ENCODE results near the gene ZNF516.
"Not testable (repeated sequence)": the region's sequence is repeated elsewhere in the genome, so short reads cannot be mapped to it uniquely, and the experiment has no call there.

ZNF516 gene

DNA sequence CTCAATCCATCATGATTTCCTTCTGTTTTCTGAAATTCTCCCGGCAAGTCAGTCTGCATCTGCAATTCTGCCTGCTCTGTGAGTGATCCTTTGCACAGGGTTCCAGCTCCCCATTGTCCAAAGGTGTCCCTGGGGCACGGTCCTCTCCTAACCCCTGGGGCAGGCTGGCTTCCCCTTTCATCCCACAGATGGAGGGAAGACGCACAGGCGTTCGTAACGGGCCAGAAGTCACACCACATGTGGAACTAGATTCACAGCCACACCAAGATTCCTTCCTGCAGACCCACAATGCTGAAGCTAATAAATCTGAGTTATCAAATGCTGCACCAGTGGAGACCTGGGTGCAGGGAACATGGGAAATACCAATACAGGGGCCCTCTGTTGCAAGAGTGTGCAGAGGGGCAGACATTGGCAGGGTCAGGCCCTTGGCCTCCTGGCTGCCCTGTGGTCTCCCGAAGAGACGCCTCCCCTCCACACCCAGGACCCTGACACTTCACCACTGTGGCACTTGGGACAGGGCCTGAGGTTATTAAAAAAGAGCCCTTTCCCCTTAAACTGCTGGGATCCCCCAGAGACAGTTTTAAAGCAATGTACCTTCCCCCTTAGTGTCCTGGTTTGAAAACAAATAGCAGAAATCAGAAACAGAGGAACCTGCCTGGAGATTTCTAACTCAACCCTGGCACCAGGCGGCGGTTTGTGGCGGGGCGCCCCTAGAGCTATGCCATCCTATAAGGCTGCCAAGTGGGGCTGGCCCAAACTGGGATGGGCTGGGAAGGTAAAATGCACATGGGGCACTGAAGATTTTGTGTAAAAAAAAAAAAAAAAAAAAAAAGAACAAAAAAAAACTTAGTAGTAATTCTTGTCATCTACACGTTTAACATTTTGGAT lies 15.4 kb downstream of the ZNF516 start:
- no peak for DNase-seq (ENCODE audit: insufficient read length, low spot score)
- FAIRE-seq, result no peak
- TF ChIP-seq, protein P1, sequence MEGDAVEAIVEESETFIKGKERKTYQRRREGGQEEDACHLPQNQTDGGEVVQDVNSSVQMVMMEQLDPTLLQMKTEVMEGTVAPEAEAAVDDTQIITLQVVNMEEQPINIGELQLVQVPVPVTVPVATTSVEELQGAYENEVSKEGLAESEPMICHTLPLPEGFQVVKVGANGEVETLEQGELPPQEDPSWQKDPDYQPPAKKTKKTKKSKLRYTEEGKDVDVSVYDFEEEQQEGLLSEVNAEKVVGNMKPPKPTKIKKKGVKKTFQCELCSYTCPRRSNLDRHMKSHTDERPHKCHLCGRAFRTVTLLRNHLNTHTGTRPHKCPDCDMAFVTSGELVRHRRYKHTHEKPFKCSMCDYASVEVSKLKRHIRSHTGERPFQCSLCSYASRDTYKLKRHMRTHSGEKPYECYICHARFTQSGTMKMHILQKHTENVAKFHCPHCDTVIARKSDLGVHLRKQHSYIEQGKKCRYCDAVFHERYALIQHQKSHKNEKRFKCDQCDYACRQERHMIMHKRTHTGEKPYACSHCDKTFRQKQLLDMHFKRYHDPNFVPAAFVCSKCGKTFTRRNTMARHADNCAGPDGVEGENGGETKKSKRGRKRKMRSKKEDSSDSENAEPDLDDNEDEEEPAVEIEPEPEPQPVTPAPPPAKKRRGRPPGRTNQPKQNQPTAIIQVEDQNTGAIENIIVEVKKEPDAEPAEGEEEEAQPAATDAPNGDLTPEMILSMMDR (IDR thresholded peaks at IDR 0.05; ENCODE audit: insufficient read depth, missing control alignments), result no peak

DNA sequence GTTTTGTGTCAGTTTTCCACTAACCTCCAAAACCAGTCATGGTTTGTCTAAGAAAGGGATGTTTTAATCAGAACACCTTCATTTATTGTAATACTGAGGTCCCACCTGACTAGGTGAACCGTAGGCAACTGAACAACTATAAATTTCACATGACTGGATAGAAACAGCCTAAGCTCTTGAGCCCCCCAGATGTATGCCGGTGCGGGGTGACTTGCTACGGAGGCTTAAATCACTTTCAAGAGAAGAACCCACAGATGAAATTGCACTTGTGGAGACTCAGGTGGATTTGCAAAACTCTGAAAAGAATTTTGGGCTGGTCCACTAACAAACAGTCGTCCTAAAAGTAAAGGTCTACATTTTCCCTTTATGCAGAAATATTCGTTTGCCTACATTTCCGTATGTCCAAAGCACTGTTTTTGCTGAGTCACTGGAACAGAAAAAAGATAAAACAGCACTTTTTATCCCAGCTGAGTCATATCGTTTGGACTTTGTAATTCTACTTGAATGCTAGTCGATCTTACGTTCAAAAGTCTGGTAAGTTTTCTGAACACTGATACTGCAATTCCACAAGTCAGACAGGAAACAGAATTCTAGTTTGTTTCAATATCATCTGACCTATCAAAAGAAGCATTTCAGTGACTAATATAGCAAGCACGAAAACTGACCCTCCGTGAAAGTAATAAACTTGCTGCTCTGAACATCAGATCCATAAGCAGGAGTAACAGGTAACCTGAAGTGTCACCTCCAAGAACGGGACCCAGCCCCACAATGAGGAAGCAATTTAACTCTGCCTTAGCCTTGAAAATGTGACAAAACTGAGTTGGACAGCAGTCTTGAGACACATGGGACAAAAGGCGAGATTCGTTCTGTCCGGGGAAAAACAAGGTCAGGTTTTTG lies 18.1 kb downstream of the ZNF516 start:
- TF ChIP-seq, protein P1 (IDR thresholded peaks at IDR 0.05; ENCODE audit: insufficient read depth, missing control alignments), result no peak
- FAIRE-seq (no peak), DNase-seq (ENCODE audit: insufficient read length, low spot score) (no peak)

DNA sequence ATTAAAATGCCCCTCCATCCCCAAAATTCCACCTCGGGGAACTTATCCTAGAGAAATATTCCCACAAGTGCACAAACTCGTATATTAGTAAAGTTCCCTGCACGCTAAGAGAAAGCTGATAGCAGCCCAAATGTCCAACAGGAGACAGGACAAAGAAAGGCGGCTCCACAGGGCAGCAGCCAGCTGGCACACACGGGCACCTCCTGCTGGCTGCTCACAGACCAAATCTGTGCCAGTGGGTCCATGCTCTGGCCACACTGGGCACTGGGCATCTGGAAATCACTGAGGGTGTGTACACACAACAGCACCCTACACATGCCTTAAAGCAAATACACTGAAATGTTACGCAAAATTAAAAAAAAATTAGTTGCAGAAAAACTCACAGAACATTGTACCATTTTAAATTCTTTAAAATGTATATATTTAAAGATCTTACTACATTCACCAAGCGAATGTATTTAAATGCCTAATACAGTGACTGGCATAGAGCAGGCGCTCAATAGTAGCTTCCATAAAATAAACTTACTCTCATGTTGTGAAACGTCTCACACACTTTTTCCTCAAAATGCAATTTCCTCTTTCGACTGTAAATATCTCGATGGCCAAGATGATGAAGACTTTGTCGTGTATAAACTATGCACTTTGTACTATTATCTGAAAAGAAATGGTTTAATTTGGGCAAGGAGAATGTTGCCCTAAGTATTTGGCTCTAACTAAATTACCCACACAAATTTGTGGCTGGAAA lies 19.4 kb downstream of the ZNF516 start:
- DNase-seq (ENCODE audit: insufficient read length, low spot score) (no peak), FAIRE-seq (no peak)
- TF ChIP-seq, protein P1 (IDR thresholded peaks at IDR 0.05; ENCODE audit: insufficient read depth, missing control alignments), result no peak

DNA sequence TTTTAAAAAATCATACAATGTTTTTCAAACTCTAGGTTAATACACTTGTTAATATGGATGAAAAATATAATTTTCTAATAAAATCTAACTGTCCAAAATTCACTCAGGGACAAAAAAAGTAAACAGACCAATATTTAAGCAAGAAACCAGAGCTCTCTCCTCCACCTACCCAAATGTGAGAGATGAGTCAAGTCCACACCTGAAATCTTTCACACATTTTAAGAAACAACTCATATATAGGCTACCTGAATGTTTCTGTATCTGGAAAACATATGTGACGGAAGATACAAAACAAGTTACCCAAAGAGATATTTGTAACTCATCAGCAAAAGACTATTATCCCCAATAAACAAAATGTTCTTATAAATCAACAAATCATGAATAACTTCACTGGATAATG lies 20.2 kb downstream of the ZNF516 start:
- TF ChIP-seq, protein P1 (IDR thresholded peaks at IDR 0.05; ENCODE audit: insufficient read depth, missing control alignments), result no peak
- no peak for DNase-seq (ENCODE audit: insufficient read length, low spot score)
- no peak for FAIRE-seq

DNA sequence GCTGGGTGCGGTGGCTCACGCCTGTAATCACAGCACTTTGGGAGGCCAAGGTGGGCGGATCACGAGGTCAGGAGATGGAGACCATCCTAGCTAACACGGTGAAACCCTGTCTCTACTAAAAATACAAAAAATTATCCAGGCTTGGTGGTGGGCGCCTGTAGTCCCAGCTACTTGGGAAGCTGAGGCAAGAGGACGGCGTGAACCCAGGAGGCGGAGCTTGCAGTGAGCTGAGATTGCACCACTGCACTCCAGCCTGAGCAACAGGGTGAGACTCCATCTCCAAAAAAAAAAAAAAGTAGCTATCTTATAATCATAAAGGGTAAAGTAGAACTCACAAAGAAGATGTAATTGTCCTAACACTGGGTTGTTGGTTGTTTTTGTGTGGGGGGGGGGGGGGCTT lies 21.5 kb downstream of the ZNF516 start:
- not testable (repeated sequence) for FAIRE-seq; DNase-seq (ENCODE audit: insufficient read length, low spot score)

DNA sequence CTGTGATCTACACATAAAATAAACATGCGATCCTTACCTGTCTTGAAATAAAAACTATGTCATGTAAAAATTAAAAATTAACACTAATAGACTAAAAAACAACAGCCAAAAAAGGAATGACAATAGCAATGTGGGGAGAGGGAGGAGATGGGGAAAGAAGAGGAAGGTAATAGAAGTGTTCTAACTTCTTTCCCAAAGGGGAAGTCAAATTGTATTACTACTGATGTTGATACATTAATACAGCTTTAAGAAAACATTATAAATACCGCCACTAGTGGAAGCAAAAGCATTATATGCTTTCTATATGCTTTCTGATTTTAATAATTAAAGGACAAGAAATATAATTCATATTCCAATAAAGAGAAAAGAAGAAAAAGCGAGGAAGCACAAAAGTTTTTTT lies 22.2 kb downstream of the ZNF516 start:
- TF ChIP-seq, protein P1 (IDR thresholded peaks at IDR 0.05; ENCODE audit: insufficient read depth, missing control alignments), result no peak
- FAIRE-seq, result peak; percentile 98

DNA sequence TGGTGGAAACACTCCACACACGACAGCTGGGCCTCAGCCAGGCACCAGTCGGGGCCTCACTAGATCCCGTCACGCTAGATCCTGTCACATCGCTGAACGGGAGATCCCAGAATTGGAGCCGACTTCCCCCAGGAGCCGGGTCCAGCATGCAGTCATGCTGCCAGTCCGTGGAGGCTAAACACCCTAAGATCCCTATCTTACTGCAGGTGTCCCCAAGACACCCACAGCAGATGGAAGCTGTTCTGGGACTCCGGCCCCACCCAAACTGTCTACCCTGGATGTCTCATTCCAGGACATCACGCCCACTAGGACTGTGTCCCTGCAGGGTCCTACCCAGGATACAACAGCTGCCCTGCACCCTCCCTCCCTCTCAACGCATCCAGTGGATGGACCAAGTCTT lies 23.4 kb downstream of the ZNF516 start:
- no peak for DNase-seq (ENCODE audit: insufficient read length, low spot score)
- TF ChIP-seq, protein P1 (IDR thresholded peaks at IDR 0.05; ENCODE audit: insufficient read depth, missing control alignments), result no peak
- FAIRE-seq, result peak; percentile 67

More for the DNA sequence above, 22.2 kb downstream of the ZNF516 start:
- no peak for DNase-seq (ENCODE audit: insufficient read length, low spot score)

All from D721Med (cell line).